Activated CD8-positive, alpha-beta T cell treated with anti-CD3 and anti-CD28 coated beads, Interleukin-2, amount 10 ng/mL, durations not matched to agents 7 days and 5 days (primary cell): ENCODE results near the gene IPO5. TPM values are rescaled to one million over a fixed set of nuclear protein-coding genes. Genes with fewer than 3 reads are reported as not detected.
"Not testable (repeated sequence)": the region's sequence is repeated elsewhere in the genome, so short reads cannot be mapped to it uniquely, and the experiment has no call there.

Experiments used
- ATAC-seq: fragments of 150-1000 bp; cut with Tn5 transposase; one replicate; pipeline ENCODE4 v1.10.0; 2021; ENCODE audit warnings: moderate library complexity
- CTCF ChIA-PET: fragments of 350-600 bp; sonication (Branson Sonifier 250); formaldehyde crosslinking; loops from one replicate; lab custom pipeline; 2021; ENCODE audit warnings: antibody characterized with exemption; lab: Charles Lee
- POLR2A ChIA-PET: fragments of 350-600 bp; sonication (Branson Sonifier 250); formaldehyde crosslinking; loops from one replicate; lab custom pipeline; 2021; ENCODE audit warnings: antibody characterized with exemption; lab: Charles Lee
- DNase-seq: peaks from one replicate; pipeline ENCODE4 v3.0.0-alpha.2; 2020
- H3K27ac Mint-ChIP-seq: one replicate; pipeline ENCODE4 v1.8.0; 2021; ENCODE audit warnings: mild to moderate bottlenecking, mixed read lengths
- H3K27me3 Mint-ChIP-seq: one replicate; pipeline ENCODE4 v1.8.0; 2021; ENCODE audit warnings: low read depth, mixed read lengths
- H3K36me3 Mint-ChIP-seq: one replicate; pipeline ENCODE4 v1.8.0; 2021; ENCODE audit warnings: low read depth, mixed read lengths
- H3K4me1 Mint-ChIP-seq: one replicate; pipeline ENCODE4 v1.8.0; 2021; ENCODE audit warnings: low read depth, mixed read lengths
- H3K4me3 Mint-ChIP-seq: one replicate; pipeline ENCODE4 v1.8.0; 2021; ENCODE audit warnings: mild to moderate bottlenecking, mixed read lengths
- H3K9me3 Mint-ChIP-seq: one replicate; pipeline ENCODE4 v1.8.0; 2022; ENCODE audit warnings: mixed read lengths; ENCODE audit not compliant: insufficient read depth
- total RNA-seq, 2 experiments: library from RNA; stranded (reverse); gene quantifications; one replicate each; pipeline ENCODE4 v1.2.3, GENCODE V29; 2021

Gene IPO5
- total RNA-seq, 2 experiments from 2014 or later: 115 to 119 TPM

- Mint-ChIP-seq H3K36me3 (peaks cover 17% of the 10 kb centered on the region), H3K9me3 (no peaks in the 10 kb centered on the region), H3K27me3 (no peaks in the 10 kb centered on the region), H3K4me1 (peaks cover 47% of the 10 kb centered on the region), H3K4me3 (no peak overlapping the region), H3K27ac (no peak overlapping the region)
- DNase-seq (no peak), ATAC-seq (no peak)
- POLR2A ChIA-PET: interaction anchor here (0.6 kb wide), 1 partner anchor 1494 kb away, joined by 3 read pairs; no protein-coding TSS in a partner anchor
- CTCF ChIA-PET: no interaction called here
Measured at GRCh38 chr13:97979051-97979450, 25.6 kb downstream of the IPO5 start.

GRCh38 chr13:97979556-97979955 lies 26.1 kb downstream of the IPO5 start:
- POLR2A ChIA-PET: no interaction called here
- H3K9me3 Mint-ChIP-seq: no peaks in the 10 kb centered on the region
- DNase-seq (no peak), ATAC-seq (no peak)
- no peak overlapping the region for H3K4me3 Mint-ChIP-seq
- H3K36me3 Mint-ChIP-seq: peaks cover 20% of the 10 kb centered on the region
- peaks cover 47% of the 10 kb centered on the region for H3K4me1 Mint-ChIP-seq
- H3K27me3 Mint-ChIP-seq: no peaks in the 10 kb centered on the region
- no peak overlapping the region for H3K27ac Mint-ChIP-seq
- CTCF ChIA-PET: no interaction called here

- Mint-ChIP-seq H3K4me3 (no peak overlapping the region), H3K27ac (no peak overlapping the region), H3K36me3 (peaks cover 37% of the 10 kb centered on the region), H3K9me3 (no peaks in the 10 kb centered on the region), H3K27me3 (no peaks in the 10 kb centered on the region), H3K4me1 (peaks cover 39% of the 10 kb centered on the region)
- ATAC-seq: no peak
- POLR2A ChIA-PET: no interaction called here
- DNase-seq: no peak
- CTCF ChIA-PET: no interaction called here
Measured at GRCh38 chr13:97982286-97982685, 28.8 kb downstream of the IPO5 start.

GRCh38 chr13:97986835-97987234 lies 33.4 kb downstream of the IPO5 start:
- ChIA-PET POLR2A (interaction anchor here (1.1 kb wide), 1 partner anchor 8 kb away, joined by 3 read pairs; no protein-coding TSS in a partner anchor), CTCF (no interaction called here)
- H3K4me3 Mint-ChIP-seq: no peak overlapping the region
- no peaks in the 10 kb centered on the region for H3K9me3 Mint-ChIP-seq
- ATAC-seq (no peak), DNase-seq (no peak)
- peak overlapping the region; percentile 46 for H3K27ac Mint-ChIP-seq
- H3K4me1 Mint-ChIP-seq: peaks cover 5% of the 10 kb centered on the region
- no peaks in the 10 kb centered on the region for H3K27me3 Mint-ChIP-seq
- peaks cover 54% of the 10 kb centered on the region for H3K36me3 Mint-ChIP-seq

- POLR2A ChIA-PET: no interaction called here
- DNase-seq: no peak
- no peak for ATAC-seq
- no peak overlapping the region for H3K4me3 Mint-ChIP-seq
- H3K4me1 Mint-ChIP-seq: no peaks in the 10 kb centered on the region
- no peak overlapping the region for H3K27ac Mint-ChIP-seq
- CTCF ChIA-PET: no interaction called here
- peaks cover 64% of the 10 kb centered on the region for H3K36me3 Mint-ChIP-seq
- no peaks in the 10 kb centered on the region for H3K27me3 Mint-ChIP-seq
- H3K9me3 Mint-ChIP-seq: no peaks in the 10 kb centered on the region
Measured at GRCh38 chr13:97999653-98000052, 46.2 kb downstream of the IPO5 start.

GRCh38 chr13:98004107-98004506 lies 50.6 kb downstream of the IPO5 start:
- H3K27ac Mint-ChIP-seq: no peak overlapping the region
- POLR2A ChIA-PET: no interaction called here

GRCh38 chr13:98004997-98005396 lies 51.5 kb downstream of the IPO5 start:
- H3K27me3 Mint-ChIP-seq, CTCF ChIA-PET, POLR2A ChIA-PET, H3K4me3 Mint-ChIP-seq, H3K4me1 Mint-ChIP-seq, DNase-seq, ATAC-seq, H3K9me3 Mint-ChIP-seq, H3K27ac Mint-ChIP-seq: not testable (repeated sequence)
- H3K36me3 Mint-ChIP-seq: peaks cover 66% of the 10 kb centered on the region

More at GRCh38 chr13:98004107-98004506, 50.6 kb downstream of the IPO5 start:
- Mint-ChIP-seq H3K36me3 (peaks cover 67% of the 10 kb centered on the region), H3K27me3 (no peaks in the 10 kb centered on the region), H3K9me3 (no peaks in the 10 kb centered on the region), H3K4me1 (no peaks in the 10 kb centered on the region), H3K4me3 (no peak overlapping the region)
- DNase-seq (no peak), ATAC-seq (no peak)
- CTCF ChIA-PET: no interaction called here

GRCh38 chr13:98007001-98007400 lies 53.5 kb downstream of the IPO5 start:
- POLR2A ChIA-PET: no interaction called here
- CTCF ChIA-PET: no interaction called here
- no peak for ATAC-seq
- H3K4me3 Mint-ChIP-seq: no peak overlapping the region
- peaks cover 68% of the 10 kb centered on the region for H3K36me3 Mint-ChIP-seq
- H3K27ac Mint-ChIP-seq: no peak overlapping the region
- no peaks in the 10 kb centered on the region for H3K4me1 Mint-ChIP-seq
- no peaks in the 10 kb centered on the region for H3K27me3 Mint-ChIP-seq
- DNase-seq: no peak
- H3K9me3 Mint-ChIP-seq: no peaks in the 10 kb centered on the region

- DNase-seq: no peak
- peaks cover 49% of the 10 kb centered on the region for H3K36me3 Mint-ChIP-seq
- no peak for ATAC-seq
- no peaks in the 10 kb centered on the region for H3K27me3 Mint-ChIP-seq
- H3K9me3 Mint-ChIP-seq: no peaks in the 10 kb centered on the region
- H3K4me1 Mint-ChIP-seq: peaks cover 5% of the 10 kb centered on the region
- no peak overlapping the region for H3K27ac Mint-ChIP-seq
- ChIA-PET CTCF (interaction anchor here (1.5 kb wide), 1 partner anchor 157 kb away, joined by 5 read pairs; no protein-coding TSS in a partner anchor), POLR2A (no interaction called here)
- H3K4me3 Mint-ChIP-seq: no peak overlapping the region
Measured at GRCh38 chr13:98013241-98013640, 59.8 kb downstream of the IPO5 start.

- POLR2A ChIA-PET: interaction anchor here (0.6 kb wide), 1 partner anchor 582 kb away, joined by 3 read pairs; no protein-coding TSS in a partner anchor
- Mint-ChIP-seq H3K27ac (no peak overlapping the region), H3K9me3 (no peaks in the 10 kb centered on the region), H3K27me3 (no peaks in the 10 kb centered on the region), H3K36me3 (peaks cover 52% of the 10 kb centered on the region), H3K4me3 (no peak overlapping the region), H3K4me1 (peaks cover 5% of the 10 kb centered on the region)
- no peak for ATAC-seq
- DNase-seq: no peak
- CTCF ChIA-PET: no interaction called here
Measured at GRCh38 chr13:98014766-98015165, 61.3 kb downstream of the IPO5 start.

- no peaks in the 10 kb centered on the region for H3K27me3 Mint-ChIP-seq
- H3K36me3 Mint-ChIP-seq: peaks cover 54% of the 10 kb centered on the region
Measured at GRCh38 chr13:98018293-98018692, 64.8 kb downstream of the IPO5 start.

GRCh38 chr13:98019186-98019585 lies 65.7 kb downstream of the IPO5 start:
- H3K36me3 Mint-ChIP-seq: peaks cover 52% of the 10 kb centered on the region
- H3K4me3 Mint-ChIP-seq: no peak overlapping the region
- DNase-seq (no peak), ATAC-seq (no peak)
- ChIA-PET CTCF (no interaction called here), POLR2A (interaction anchor here (0.7 kb wide), 1 partner anchor 30 kb away, joined by 3 read pairs; no protein-coding TSS in a partner anchor)
- H3K27me3 Mint-ChIP-seq: no peaks in the 10 kb centered on the region
- peaks cover 5% of the 10 kb centered on the region for H3K4me1 Mint-ChIP-seq
- peak overlapping the region; percentile 8 for H3K27ac Mint-ChIP-seq
- no peaks in the 10 kb centered on the region for H3K9me3 Mint-ChIP-seq

More at GRCh38 chr13:98018293-98018692, 64.8 kb downstream of the IPO5 start:
- H3K4me3 Mint-ChIP-seq: no peak overlapping the region
- CTCF ChIA-PET: interaction anchor here (0.7 kb wide), 1 partner anchor 210 kb away, joined by 3 read pairs; no protein-coding TSS in a partner anchor
- H3K9me3 Mint-ChIP-seq: no peaks in the 10 kb centered on the region
- peaks cover 5% of the 10 kb centered on the region for H3K4me1 Mint-ChIP-seq
- H3K27ac Mint-ChIP-seq: no peak overlapping the region
- DNase-seq (no peak), ATAC-seq (no peak)
- POLR2A ChIA-PET: no interaction called here

GRCh38 chr13:98020271-98020670 lies 66.8 kb downstream of the IPO5 start:
- no peak overlapping the region for H3K27ac Mint-ChIP-seq
- no peak for ATAC-seq
- H3K27me3 Mint-ChIP-seq: no peaks in the 10 kb centered on the region
- no peaks in the 10 kb centered on the region for H3K9me3 Mint-ChIP-seq
- H3K4me1 Mint-ChIP-seq: no peaks in the 10 kb centered on the region
- ChIA-PET CTCF (no interaction called here), POLR2A (no interaction called here)
- DNase-seq: no peak
- H3K36me3 Mint-ChIP-seq: peaks cover 51% of the 10 kb centered on the region
- H3K4me3 Mint-ChIP-seq: no peak overlapping the region
